Glomerular endothelial cell (primary cell): ENCODE results near the gene TMEM220. TPM values are rescaled to one million over a fixed set of nuclear protein-coding genes. Genes with fewer than 3 reads are reported as not detected.

ENCODE experiments used
- DNase-seq: peaks from one replicate; pipeline ENCODE4 v3.0.0-alpha.2; 2011; ENCODE audit warnings: low read depth, low spot score; ENCODE audit errors: extremely low read depth
- total RNA-seq: library from RNA; depleted of rRNA; stranded (reverse); fragments of >200 nt; gene quantifications from 2 replicates; pipeline ENCODE4 v1.2.3, GENCODE V29; 2015

The TMEM220 gene
- total RNA-seq, 1 donor from 2014 or later = 1.6 TPM

GRCh38 chr17:10673312-10673711 is 56.5 kb downstream of the TMEM220 start:
- DNase-seq = no peak

- DNase-seq = no peak
Measured at GRCh38 chr17:10668775-10669174, 61.0 kb downstream of the TMEM220 start.

- DNase-seq = no peak
Measured at GRCh38 chr17:10666906-10667305, 62.9 kb downstream of the TMEM220 start.

GRCh38 chr17:10664571-10664970 is 65.3 kb downstream of the TMEM220 start:
- DNase-seq = no peak

Other genes starting within 250 kb of the TMEM220 start
- gene MYH1, start 211.5 kb downstream of the TMEM220 start, total RNA-seq = not detected in 2 replicates
- not detected in 2 replicates for gene MYH2, start 180.4 kb downstream of the TMEM220 start, total RNA-seq
- 0.23 and 0.39 TPM in 2 replicates for gene MYH3, start 72.7 kb downstream of the TMEM220 start, total RNA-seq
- gene SCO1, start 32.5 kb downstream of the TMEM220 start, total RNA-seq = 21.2 and 27.1 TPM in 2 replicates
- gene ADPRM, start 32.4 kb downstream of the TMEM220 start, total RNA-seq = 5.9 and 10.3 TPM in 2 replicates
- gene TMEM238L, start 74.1 kb upstream of the TMEM220 start, total RNA-seq = not detected in 2 replicates
- gene PIRT, start 108.1 kb upstream of the TMEM220 start, total RNA-seq = not detected in 2 replicates